ENCODE data around the gene BRI3BP. TPM values are rescaled to one million over a fixed set of nuclear protein-coding genes. Genes with fewer than 3 reads are reported as not detected.
A peak's percentile ranks its signal among the peaks of the same experiment; 100 is the strongest.
"Not testable (repeated sequence)": the region's sequence is repeated elsewhere in the genome, so short reads cannot be mapped to it uniquely, and the experiment has no call there.

BRI3BP gene
- total RNA-seq, 1 donor from 2014 or later, result 3.1 TPM

- no peak for DNase-seq (ENCODE audit: low spot score)
These were observed 28.3 kb downstream of the BRI3BP start for GRCh38 chr12:125021771-125022170.

DNA sequence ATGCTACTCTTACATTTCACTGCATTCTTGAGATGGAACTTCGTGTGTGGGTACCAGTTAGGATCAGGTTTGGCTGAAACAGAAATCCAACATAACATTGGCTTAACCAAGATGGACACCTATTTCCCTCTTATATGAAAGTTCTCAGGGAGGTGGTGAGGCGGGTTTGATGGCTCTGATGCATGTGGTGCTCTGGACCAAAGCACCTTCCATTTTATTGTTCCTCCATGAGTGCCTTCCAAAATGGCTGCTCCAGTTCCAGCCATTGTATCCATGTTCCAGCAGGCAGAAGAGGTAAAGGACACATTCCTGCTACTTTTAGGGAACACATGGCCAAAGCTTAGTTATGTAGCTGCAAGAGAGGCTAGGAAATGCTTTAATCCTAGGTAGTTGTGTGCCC lies 29.6 kb downstream of the BRI3BP start:
- no peak for DNase-seq (ENCODE audit: low spot score)

GRCh38 chr12:125024949-125025563 lies 31.6 kb downstream of the BRI3BP start:
- no peak for DNase-seq (ENCODE audit: low spot score)

- no peak for DNase-seq (ENCODE audit: low spot score)
These were observed 32.3 kb downstream of the BRI3BP start for GRCh38 chr12:125025606-125026235.

DNA sequence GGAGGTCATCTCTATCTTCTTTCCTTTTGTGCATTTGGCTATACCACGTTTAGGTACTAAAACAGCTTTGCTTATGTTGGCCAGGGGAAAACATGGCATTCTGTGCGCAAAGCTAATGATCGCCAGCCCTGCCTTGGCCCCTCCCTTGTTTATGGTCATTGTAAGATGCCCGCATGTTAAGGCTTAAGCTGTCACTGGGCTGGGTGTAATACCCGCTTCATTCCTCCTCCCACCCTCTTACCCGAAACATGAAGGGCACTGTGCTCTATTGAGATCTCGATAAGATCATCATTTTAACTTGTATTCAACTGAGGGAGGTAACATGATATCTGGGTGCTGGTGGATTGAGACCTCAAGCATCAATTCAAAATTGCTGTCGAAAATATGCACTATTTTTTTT lies 34.7 kb downstream of the BRI3BP start:
- DNase-seq (ENCODE audit: low spot score), result no peak

- no peak for DNase-seq (ENCODE audit: low spot score)
These were observed 36.4 kb downstream of the BRI3BP start for GRCh38 chr12:125029761-125030358.

DNA sequence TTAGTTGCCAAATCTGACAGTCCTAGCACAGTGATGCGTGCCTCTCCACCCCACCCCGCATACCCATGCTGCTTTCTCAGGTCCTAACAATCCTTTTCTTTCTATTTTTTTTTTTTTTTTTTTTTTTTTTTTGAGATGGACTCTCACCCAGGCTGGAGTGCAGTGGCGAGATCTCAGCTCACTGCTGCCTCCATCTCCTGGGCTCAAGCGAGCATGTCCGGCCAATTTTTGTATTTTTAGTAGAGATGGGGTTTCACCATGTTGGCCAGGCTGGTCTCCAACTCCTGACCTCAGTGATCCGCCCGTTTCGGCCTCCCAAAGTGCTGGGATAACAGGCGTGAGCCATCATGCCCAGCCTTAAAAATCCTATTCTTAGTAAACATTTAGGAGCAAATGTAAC lies 38.0 kb downstream of the BRI3BP start:
- not testable (repeated sequence) for DNase-seq (ENCODE audit: low spot score)

GRCh38 chr12:125032466-125033152 lies 39.2 kb downstream of the BRI3BP start:
- DNase-seq (ENCODE audit: low spot score), result no peak

- no peak for DNase-seq (ENCODE audit: low spot score)
These were observed 39.8 kb downstream of the BRI3BP start for GRCh38 chr12:125033288-125033687.

DNA sequence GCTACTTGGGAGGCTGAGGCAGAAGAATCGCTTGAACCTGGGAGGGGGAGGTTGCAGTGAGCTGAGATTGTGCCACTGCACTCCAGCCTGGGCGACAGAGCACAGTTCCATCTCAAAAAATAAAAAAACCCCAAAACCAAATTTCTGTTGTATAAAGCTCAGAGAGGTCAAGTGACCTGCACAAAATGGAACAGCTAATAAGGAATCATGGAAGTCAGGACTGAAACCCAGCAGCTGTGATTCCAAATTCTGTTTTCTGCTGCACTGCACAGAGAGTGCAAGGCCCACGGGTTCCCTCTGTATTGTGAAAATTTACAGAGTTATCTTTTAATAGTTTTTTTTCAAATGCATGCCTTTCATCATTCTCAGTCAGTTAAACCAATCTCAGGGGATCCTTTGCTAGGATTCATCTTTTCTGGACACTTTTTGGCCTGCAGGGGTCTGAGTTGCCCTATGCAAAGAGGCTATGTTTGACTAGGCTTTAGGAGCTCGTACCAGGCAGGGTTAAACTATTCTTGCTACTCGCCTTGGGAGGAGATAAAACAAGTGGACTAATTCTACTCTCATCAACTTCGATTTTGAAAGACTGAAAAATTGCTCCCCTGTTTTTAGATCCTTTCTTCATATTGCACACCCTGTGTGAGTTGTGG lies 45.7 kb downstream of the BRI3BP start:
- no peak for DNase-seq (ENCODE audit: low spot score)

- DNase-seq (ENCODE audit: low spot score), result no peak
These were observed 55.6 kb downstream of the BRI3BP start for GRCh38 chr12:125049093-125049458.

DNA sequence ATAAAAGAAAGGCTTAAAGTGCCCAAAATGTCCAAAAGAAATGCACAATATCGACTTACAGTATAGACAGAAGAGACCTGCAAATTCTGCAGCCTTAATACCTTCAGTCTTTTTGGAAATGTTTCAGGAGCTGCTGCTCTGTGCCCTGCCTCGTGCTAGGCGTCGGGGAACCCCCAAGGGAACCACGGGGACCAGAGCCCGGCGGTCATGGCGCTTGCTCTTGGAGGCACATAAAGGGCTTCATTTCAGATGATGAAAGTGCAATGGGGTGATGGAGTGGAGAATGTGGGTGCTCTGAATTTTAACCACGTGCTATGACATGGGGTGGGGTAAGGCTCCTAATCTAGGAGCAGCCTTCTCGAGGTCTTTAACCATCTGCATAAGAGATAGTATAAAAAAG lies 57.0 kb downstream of the BRI3BP start:
- no peak for DNase-seq (ENCODE audit: low spot score)

DNA sequence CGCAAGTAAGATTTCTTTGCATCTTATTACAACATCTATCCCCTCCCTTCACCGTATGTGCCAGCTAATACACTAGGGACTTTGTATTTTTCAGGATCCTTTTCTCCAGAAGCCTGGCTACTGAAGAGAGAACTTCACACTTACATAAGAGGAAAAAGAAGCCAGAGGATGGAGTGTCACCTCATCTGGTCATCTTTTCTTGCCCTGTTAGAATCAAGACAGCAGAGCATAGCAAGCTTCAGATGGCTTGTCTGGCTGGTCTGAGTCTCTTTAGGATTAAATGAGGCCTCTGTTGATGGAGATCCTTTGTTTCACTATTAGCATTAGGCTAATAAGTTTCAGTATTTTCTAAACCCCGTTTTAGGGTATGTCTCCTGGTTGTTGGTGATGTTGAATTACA lies 57.4 kb downstream of the BRI3BP start:
- no peak for DNase-seq (ENCODE audit: low spot score)

DNA sequence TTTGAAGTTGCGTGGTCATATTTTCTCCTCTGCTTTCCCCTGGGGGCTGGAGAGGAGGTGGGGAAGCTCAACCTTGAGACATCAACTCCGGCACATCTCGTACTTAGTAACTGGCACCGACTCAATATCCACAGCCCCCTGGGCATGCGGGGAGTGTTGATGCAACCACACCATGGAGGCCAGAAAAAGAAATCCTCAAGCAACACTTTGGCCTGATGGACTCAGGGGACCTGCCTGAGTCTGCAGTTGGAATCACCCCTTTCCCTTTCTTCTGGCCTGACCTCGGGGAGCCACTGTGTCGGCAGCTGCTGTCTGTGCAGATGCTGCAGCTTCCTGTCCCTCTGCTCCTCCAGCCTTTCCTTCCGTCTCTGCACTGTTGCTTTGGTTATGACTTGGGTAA lies 60.4 kb downstream of the BRI3BP start:
- no peak for DNase-seq (ENCODE audit: low spot score)

- no peak for DNase-seq (ENCODE audit: low spot score)
These were observed 62.1 kb downstream of the BRI3BP start for GRCh38 chr12:125055591-125055990.

DNA sequence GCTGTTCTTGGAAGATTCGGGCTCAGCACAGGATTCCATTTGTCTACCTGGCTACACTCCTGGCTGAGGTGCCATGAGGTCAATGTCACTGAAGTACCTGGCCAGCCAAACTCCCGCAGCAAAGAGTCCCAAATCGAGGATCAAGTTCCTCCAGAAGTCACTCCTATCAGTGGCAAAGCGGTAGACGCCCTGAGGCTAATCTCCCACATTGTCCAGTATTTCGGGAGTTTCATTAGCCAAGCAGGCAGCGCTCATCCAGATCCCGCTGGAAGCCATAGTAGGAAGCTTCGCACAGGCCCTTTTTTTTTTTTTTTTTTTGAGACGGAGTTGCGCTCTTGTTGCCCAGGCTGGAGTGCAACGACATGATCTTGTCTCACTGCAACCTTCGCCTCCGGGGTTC lies 62.9 kb downstream of the BRI3BP start:
- no peak for DNase-seq (ENCODE audit: low spot score)

DNA sequence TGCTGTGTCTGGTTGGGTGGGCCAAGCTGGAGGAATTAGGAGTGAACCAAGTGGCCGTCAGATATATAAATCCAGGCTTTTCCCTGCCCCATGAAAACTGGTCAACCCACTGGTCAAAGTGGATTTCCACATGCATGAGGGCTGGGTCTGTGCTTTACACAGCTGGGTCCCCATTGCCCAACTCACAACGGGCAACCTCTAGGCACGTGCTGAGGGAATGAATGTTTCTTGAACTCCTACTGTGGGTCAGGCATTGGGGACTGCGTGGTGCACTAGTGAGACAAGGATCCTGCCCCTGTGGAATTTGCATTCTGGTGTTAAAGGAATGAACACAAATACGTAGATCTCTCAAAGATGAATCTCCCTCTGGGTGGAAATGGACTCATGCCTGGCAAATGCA lies 64.3 kb downstream of the BRI3BP start:
- DNase-seq (ENCODE audit: low spot score), result no peak

DNA sequence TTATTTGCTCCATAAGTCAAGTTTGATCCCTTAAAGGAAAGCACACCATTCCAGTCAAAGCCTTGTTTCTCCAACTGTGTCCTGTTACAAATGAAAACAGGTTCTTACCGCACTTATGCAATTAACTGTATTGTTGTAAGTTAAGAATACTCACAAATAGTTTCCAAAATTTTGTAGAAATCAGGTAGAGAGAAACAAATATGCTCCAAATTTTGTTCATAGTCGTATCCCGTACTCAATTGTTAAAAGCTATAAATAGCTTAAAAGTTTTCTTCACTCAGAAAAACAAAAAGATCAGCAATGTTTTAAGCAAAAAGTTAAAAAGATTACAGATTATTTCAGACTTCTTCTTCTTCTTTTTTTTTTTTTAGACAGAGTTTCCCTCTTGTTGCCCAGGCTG lies 67.8 kb downstream of the BRI3BP start:
- no peak for DNase-seq (ENCODE audit: low spot score)

- not testable (repeated sequence) for DNase-seq (ENCODE audit: low spot score)
These were observed 70.1 kb downstream of the BRI3BP start for GRCh38 chr12:125063522-125063921.

DNA sequence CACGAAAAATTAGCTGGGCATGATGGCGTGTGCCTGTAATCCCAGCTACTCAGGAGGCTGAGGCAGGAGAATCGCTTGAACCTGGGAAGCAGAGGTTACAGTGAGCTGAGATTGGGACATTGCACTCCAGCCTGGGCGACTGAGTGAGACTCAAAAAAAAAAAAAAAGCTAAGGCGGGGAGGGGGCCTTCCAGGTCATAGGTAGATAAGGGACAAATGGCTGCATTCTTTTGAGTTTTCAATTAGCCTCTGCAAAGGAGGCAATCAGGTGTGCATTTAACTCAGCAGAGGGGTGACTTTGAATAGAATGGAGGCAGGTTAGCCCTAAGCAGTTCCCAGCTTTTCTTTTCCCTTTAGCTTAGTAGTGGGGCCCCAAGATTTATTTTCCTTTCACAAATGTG lies 71.0 kb downstream of the BRI3BP start:
- no peak for DNase-seq (ENCODE audit: low spot score)

- peak; percentile 75 for DNase-seq (ENCODE audit: low spot score)
These were observed 71.8 kb downstream of the BRI3BP start, which contains the start of gene AACS for GRCh38 chr12:125065021-125065918. AACS (plus strand) TSS chr12:125065435; CDS start chr12:125065585, 150 bp downstream.

Measured in umbilical cord (tissue), 2 donors.